GM12873 (cell line): ENCODE measurements around the gene EXOC3.

Experiments
- TF ChIP-seq, protein P1 (sequence below): IDR thresholded peaks from 2 replicates; pipeline ENCODE4 v1.5.1; 2012; ENCODE audit warnings: low read depth, mild to moderate bottlenecking, moderate library complexity, low read length, control low read depth; ENCODE audit not compliant: insufficient read depth; ENCODE audit errors: missing control alignments

Gene EXOC3

DNA sequence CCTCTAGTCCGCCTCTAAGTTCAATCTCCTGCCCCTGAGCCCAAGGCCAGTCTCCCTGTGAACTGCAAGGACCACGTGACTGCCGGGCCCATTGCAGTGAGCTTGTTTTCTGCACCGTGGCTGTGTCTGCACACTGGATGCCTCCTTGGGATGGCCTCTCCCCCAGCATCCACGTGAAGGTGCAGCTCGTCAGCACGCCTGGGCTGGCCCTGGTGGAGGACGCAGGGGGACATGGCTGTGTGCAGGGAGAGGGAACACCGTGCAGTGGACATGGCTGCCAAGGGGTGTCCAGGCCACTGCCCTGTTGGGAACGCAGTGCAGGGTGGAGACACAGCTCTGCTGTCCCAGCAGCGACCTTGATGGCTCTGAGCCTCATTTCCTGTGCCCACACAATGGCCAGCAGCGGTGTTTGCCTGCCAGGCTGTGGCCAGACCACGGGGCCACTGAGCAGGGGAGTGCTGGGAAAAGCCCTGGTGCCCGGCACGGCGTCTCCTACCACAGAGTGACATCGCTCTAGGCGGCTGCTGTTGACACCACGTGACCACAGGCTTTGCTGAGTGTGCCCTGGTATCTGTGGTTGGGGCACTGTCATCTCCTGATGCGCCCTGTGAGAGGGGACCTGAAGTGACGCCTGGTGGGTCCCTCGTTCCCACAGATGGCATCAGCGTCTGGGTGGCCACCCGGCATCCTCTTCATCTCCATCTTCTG lies 26.9 kb upstream of the EXOC3 start:
- TF ChIP-seq, protein P1, sequence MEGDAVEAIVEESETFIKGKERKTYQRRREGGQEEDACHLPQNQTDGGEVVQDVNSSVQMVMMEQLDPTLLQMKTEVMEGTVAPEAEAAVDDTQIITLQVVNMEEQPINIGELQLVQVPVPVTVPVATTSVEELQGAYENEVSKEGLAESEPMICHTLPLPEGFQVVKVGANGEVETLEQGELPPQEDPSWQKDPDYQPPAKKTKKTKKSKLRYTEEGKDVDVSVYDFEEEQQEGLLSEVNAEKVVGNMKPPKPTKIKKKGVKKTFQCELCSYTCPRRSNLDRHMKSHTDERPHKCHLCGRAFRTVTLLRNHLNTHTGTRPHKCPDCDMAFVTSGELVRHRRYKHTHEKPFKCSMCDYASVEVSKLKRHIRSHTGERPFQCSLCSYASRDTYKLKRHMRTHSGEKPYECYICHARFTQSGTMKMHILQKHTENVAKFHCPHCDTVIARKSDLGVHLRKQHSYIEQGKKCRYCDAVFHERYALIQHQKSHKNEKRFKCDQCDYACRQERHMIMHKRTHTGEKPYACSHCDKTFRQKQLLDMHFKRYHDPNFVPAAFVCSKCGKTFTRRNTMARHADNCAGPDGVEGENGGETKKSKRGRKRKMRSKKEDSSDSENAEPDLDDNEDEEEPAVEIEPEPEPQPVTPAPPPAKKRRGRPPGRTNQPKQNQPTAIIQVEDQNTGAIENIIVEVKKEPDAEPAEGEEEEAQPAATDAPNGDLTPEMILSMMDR = no peak

DNA sequence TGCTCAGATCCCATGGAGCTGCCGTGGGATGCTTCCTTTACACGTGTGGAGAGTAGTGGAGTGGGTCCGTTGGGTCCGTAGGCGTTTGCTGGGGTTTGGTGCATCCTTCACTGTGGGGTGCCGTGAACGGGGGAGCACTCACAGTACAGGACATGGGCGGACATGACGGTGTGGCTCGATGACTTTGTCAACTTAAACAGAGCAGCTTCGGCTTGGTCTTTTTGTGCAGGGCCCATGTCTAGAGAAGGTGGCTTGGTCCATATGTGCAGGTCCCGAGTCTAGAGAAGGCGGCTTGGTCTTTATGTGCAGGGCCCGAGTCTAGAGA lies 26.4 kb upstream of the EXOC3 start:
- TF ChIP-seq, protein P1 = no peak

DNA sequence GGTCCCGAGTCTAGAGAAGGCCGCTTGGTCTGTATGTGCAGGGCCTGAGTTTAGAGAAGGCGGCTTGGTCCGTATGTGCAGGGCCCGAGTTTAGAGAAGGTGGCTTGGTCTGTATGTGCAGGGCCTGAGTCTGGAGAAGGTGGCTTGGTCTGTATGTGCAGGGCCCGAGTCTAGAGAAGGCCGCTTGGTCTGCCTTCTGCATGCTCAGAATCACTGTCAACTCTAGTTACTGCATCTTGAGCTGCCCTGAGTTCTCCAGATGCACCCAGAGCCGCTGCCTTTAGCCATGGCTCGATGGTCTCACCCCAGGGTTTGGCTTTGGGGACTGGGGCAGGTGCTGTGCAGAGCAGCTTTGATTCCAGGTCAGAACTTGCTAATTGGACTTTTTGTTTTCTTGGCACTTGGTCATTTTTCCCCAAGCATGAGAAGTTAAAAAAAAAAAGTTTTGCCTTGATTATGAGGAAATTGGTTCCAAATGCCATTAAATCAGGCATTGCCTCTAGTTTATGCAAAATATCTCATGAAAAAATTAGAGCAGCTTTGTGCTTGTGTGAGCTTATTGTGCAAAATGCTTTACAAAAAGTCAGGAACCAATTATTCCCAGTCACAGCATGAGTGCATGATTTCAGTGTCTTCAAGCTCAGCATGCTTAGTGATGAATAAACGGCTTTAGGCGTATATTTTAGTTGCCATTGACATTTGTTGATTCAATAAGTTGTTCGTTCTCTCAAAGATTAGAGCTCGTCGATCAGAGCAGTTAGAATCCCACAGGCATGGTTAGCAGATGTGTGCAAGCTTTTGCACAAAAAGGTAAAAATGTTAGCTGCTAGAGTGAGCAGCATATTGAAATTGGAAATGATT lies 25.4 kb upstream of the EXOC3 start:
- TF ChIP-seq, protein P1 = no peak

DNA sequence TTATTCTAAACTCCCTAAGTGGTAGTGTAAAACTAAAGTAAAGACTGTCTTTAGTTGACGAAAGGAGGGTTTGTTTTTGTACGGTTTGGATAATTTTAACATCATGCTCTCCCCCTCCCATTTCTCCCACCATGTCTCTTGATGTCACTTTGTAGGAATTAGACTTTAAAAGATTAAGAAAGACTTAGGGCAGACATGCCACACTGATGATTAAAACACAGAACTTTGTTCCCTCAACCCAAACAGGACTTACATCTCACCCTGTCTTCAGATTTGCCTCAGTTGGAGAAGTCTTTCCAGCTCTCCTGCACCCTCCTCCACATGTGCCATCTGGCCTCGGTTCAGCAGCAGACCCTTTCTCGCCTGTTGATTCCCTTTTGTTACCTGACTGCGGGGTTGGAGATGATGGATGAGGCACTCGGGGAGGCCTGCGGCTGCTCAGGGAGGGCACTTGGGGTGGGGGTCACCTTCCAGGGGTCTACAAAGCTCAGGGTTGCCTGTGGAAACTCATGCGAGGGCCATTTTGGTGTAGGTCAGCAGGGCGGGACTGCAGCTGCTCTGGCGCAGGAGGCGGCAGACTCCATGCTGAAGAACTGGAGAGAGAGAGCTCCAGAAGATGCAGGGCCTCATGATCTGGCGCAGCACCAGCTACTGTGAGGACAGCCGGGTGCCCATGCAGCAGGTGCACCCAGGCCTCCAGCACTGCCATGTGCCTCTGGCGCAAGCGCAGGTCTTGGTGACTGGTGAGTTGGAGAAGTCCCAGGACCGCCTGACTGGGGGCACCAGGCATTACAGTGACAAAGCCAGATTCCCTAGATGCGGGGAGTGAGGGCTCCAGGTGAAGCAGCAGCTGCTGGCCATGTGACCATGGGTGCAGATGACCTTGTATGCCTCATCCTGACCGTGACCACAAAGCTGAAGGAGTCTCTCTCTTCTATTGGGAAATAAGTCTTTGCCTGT lies 24.5 kb upstream of the EXOC3 start:
- TF ChIP-seq, protein P1 = no peak

DNA sequence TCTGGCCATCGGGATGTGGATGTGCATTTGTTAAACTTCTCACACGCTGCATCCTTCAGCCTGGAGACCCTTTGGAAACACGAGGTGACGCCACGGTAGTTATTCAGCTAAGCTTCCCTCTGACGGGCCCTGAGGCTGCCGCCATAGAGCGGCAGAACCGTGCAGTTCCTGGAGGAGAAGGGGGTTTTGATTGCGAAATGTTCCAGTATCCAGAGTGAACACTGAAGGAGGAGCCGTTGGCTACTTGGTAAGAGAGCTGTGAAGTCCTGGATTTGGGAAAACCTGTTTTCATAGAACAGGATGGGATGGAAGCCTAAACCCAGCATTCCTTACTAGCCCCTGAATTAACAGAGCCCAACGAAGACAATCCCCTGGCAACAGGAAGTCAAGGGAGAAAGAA lies 23.0 kb upstream of the EXOC3 start:
- TF ChIP-seq, protein P1 = no peak

DNA sequence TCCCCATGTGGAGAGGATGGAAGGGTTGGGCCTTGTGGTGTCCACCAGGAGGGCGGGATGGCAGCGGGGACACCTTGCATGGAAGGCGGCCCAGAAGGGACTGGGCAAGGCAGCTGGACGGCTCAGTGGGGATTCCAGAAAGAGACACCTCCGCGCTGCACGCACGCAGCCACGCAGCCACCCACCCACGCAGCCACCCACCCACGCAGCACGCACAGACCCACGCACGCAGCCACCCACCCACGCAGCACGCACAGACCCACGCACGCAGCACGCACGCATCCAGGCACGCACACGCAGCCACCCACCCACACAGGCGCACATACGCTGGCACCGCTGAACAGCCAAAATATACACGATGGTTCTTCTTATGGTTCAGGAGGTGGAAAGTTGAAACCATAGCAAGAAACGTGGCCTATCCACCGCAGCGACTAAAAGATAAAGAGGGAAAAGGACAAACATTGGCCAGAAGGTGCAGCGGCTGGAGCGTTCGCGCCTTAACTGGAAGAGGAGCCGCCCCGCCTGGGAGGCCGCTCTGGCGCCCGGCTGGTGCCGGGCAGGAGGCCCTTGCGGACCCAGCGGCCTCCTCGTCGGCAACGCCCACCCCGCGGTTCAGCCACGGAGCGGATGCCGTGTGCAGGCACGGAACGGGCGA lies 22.2 kb upstream of the EXOC3 start:
- TF ChIP-seq, protein P1 = no peak
